ENCODE data around the gene DDX18.

DDX18 gene

DNA sequence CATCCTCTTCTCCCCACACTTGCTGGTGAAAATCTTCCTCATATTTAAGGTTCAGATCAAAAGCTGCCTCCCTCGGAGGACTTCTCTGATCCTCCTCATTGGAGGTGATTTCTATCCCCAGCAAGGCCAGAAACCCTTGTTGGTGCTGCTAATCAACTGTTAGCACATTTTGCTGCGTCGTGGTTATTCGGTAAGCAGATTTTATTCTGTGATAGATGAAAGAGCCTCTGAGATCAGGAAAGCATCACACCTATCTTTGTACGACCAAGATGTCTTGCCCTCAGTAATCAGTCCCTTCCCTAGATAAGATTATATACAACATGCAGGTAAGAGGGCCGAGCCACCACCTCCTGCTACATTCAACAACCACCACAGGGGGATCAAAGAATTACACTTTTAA lies 40.1 kb downstream of the DDX18 start:
- no peak overlapping the region for H3K4me2 ChIP-seq (ENCODE audit: low read length)
- TF ChIP-seq, protein P1, sequence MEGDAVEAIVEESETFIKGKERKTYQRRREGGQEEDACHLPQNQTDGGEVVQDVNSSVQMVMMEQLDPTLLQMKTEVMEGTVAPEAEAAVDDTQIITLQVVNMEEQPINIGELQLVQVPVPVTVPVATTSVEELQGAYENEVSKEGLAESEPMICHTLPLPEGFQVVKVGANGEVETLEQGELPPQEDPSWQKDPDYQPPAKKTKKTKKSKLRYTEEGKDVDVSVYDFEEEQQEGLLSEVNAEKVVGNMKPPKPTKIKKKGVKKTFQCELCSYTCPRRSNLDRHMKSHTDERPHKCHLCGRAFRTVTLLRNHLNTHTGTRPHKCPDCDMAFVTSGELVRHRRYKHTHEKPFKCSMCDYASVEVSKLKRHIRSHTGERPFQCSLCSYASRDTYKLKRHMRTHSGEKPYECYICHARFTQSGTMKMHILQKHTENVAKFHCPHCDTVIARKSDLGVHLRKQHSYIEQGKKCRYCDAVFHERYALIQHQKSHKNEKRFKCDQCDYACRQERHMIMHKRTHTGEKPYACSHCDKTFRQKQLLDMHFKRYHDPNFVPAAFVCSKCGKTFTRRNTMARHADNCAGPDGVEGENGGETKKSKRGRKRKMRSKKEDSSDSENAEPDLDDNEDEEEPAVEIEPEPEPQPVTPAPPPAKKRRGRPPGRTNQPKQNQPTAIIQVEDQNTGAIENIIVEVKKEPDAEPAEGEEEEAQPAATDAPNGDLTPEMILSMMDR (IDR thresholded peaks at IDR 0.05; ENCODE audit: low read length) = no peak
- no peak for TF ChIP-seq EZH2 (IDR thresholded peaks at IDR 0.05; ENCODE audit: borderline replicate concordance, low read length)

DNA sequence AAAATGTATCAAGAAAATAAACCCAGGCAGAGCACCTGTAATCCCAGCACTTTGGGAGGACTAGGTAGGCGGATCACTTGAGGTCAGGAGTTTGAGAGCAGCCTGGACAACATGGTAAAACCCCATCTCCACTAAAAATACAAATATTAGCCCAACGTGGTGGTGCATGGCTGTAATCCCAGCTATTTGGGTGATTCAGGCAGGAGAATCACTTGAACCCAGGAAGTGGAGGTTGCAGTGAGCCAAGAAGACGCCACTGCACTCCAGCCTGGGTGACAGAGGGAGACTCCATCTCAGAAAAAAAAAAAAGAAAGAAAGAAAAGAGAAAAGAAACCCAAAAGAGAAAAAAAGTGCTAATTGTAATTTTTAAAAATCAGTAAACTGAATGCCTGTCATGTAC lies 41.4 kb downstream of the DDX18 start:
- no peak for TF ChIP-seq EZH2 (IDR thresholded peaks at IDR 0.05; ENCODE audit: borderline replicate concordance, low read length)
- TF ChIP-seq, protein P1 (IDR thresholded peaks at IDR 0.05; ENCODE audit: low read length) = no peak
- no peaks in the 10 kb centered on the region for H3F3A ChIP-seq (ENCODE audit: insufficient read depth, low read length)
- no peak overlapping the region for H2AFZ ChIP-seq (ENCODE audit: low read length)
- H3K36me3 ChIP-seq (ENCODE audit: insufficient read depth, low read length) = no peaks in the 10 kb centered on the region
- no peak overlapping the region for H3K4me3 ChIP-seq (ENCODE audit: low read depth, low read length, poor library complexity, severe bottlenecking)
- no peak overlapping the region for H3K9ac ChIP-seq (ENCODE audit: low read length)
- no peaks in the 10 kb centered on the region for H3K4me1 ChIP-seq (ENCODE audit: insufficient read depth, low read length, severe bottlenecking)
- H3K4me2 ChIP-seq (ENCODE audit: low read length) = no peak overlapping the region
- H3K9me3 ChIP-seq (ENCODE audit: low read length) = no peaks in the 10 kb centered on the region
- H3K27me3 ChIP-seq (ENCODE audit: insufficient read depth, low read length) = no peaks in the 10 kb centered on the region
- no peaks in the 10 kb centered on the region for H3K9me2 ChIP-seq (ENCODE audit: low read depth, low read length)
- H3K27ac ChIP-seq (ENCODE audit: low read depth, low read length, poor library complexity, severe bottlenecking) = no peak overlapping the region
- no peaks in the 10 kb centered on the region for H3K79me2 ChIP-seq (ENCODE audit: insufficient read depth, low read length)
- no peaks in the 10 kb centered on the region for H4K20me1 ChIP-seq (ENCODE audit: insufficient read depth, low read length)

More for the DNA sequence above, 40.1 kb downstream of the DDX18 start:
- Histone ChIP-seq H3F3A (ENCODE audit: insufficient read depth, low read length) (no peaks in the 10 kb centered on the region), H3K9me3 (ENCODE audit: low read length) (no peaks in the 10 kb centered on the region), H3K36me3 (ENCODE audit: insufficient read depth, low read length) (no peaks in the 10 kb centered on the region), H2AFZ (ENCODE audit: low read length) (no peak overlapping the region), H3K27ac (ENCODE audit: low read depth, low read length, poor library complexity, severe bottlenecking) (no peak overlapping the region), H3K9me2 (ENCODE audit: low read depth, low read length) (no peaks in the 10 kb centered on the region), H3K9ac (ENCODE audit: low read length) (no peak overlapping the region), H4K20me1 (ENCODE audit: insufficient read depth, low read length) (no peaks in the 10 kb centered on the region), H3K27me3 (ENCODE audit: insufficient read depth, low read length) (0 out of 2 replicates have a peak, but pooled peaks cover 4% of the 10 kb centered on the region), H3K4me3 (ENCODE audit: low read depth, low read length, poor library complexity, severe bottlenecking) (no peak overlapping the region), H3K4me1 (ENCODE audit: insufficient read depth, low read length, severe bottlenecking) (no peaks in the 10 kb centered on the region), H3K79me2 (ENCODE audit: insufficient read depth, low read length) (no peaks in the 10 kb centered on the region)

DNA sequence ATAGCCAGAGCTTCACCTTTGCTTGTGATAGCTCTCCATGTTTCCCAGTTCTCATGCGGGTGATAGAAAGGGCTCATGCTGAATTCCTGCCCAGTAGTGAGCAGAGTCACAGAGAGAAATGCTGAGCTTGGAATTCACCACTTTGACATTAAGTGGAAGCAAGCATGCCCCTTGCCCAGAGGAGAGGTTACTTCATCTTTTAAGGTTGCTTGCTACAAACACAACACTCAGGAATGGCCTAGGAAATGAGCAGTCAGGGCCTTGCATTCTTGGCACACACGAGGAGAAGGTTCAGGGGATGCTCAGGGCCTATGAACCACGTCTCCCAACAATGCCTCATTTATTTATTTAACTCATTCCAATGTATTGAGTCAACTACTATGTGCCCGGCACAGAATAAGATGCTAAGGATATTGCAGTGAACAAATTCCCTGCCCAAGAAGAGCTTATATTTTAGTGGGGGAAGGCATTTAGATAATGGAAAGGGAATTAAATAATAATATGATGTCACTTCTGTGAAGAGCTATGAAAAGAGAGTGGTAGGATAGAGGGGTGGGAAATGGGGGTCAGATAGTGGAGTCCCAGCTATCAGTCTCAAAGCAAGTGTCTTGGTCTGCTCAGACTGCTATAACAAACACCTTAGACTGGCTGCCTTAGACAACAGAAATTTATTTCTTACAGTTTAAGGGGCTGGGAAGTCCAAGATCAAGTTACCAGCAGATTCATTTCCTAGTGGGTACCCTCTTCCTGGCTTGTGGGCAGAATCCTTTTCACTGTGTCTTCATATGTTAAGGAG lies 42.1 kb downstream of the DDX18 start:
- no peak overlapping the region for H3K27ac ChIP-seq (ENCODE audit: low read depth, low read length, poor library complexity, severe bottlenecking)
- no peak overlapping the region for H3K4me3 ChIP-seq (ENCODE audit: low read depth, low read length, poor library complexity, severe bottlenecking)
- H3K4me2 ChIP-seq (ENCODE audit: low read length) = no peak overlapping the region
- no peaks in the 10 kb centered on the region for H3K36me3 ChIP-seq (ENCODE audit: insufficient read depth, low read length)
- TF ChIP-seq, protein P1 (IDR thresholded peaks at IDR 0.05; ENCODE audit: low read length) = no peak
- TF ChIP-seq EZH2 (IDR thresholded peaks at IDR 0.05; ENCODE audit: borderline replicate concordance, low read length) = no peak
- H4K20me1 ChIP-seq (ENCODE audit: insufficient read depth, low read length) = no peaks in the 10 kb centered on the region
- H3K9me2 ChIP-seq (ENCODE audit: low read depth, low read length) = no peaks in the 10 kb centered on the region
- no peaks in the 10 kb centered on the region for H3K4me1 ChIP-seq (ENCODE audit: insufficient read depth, low read length, severe bottlenecking)
- no peak overlapping the region for H3K9ac ChIP-seq (ENCODE audit: low read length)
- H3F3A ChIP-seq (ENCODE audit: insufficient read depth, low read length) = no peaks in the 10 kb centered on the region
- no peaks in the 10 kb centered on the region for H3K79me2 ChIP-seq (ENCODE audit: insufficient read depth, low read length)
- no peaks in the 10 kb centered on the region for H3K9me3 ChIP-seq (ENCODE audit: low read length)
- no peak overlapping the region for H2AFZ ChIP-seq (ENCODE audit: low read length)
- no peaks in the 10 kb centered on the region for H3K27me3 ChIP-seq (ENCODE audit: insufficient read depth, low read length)

Measured in OCI-LY1 (cell line).